UCSD-AML1 (cell line): ENCODE data around the gene GMFB.
A peak's percentile ranks its signal among the peaks of the same experiment; 100 is the strongest.

Experiments
- DNase-seq: peaks from one replicate; lab custom pipeline; 2025; ENCODE audit not compliant: unreplicated experiment; lab: John Stamatoyannopoulos, UW

Gene GMFB

GRCh38 chr14:54493293-54493692, 4.5 kb upstream of the GMFB start:
- peak; percentile 33 for DNase-seq

GRCh38 chr14:54490445-54491175, 1.8 kb upstream of the GMFB start:
- no peak for DNase-seq

GRCh38 chr14:54489731-54490444, 1.1 kb upstream of the GMFB start:
- DNase-seq, result no peak

GRCh38 chr14:54489318-54489683, 521 bp upstream of the GMFB start:
- no peak for DNase-seq

- DNase-seq, result no peak
These were observed 498 bp downstream of the GMFB start for GRCh38 chr14:54488318-54488645.

GRCh38 chr14:54487771-54488170, 1.0 kb downstream of the GMFB start:
- DNase-seq, result no peak

GRCh38 chr14:54486685-54487084, 2.1 kb downstream of the GMFB start:
- DNase-seq, result no peak

- DNase-seq, result no peak
These were observed 4.9 kb downstream of the GMFB start for GRCh38 chr14:54483846-54484245.

- DNase-seq, result no peak
These were observed 5.6 kb downstream of the GMFB start for GRCh38 chr14:54483073-54483745.

GRCh38 chr14:54481695-54482094, 7.1 kb downstream of the GMFB start:
- no peak for DNase-seq

- DNase-seq, result no peak
These were observed 7.8 kb downstream of the GMFB start for GRCh38 chr14:54480830-54481562.

- no peak for DNase-seq
These were observed 10.1 kb downstream of the GMFB start for GRCh38 chr14:54478636-54479215.

GRCh38 chr14:54475911-54476310, 12.9 kb downstream of the GMFB start:
- no peak for DNase-seq

- no peak for DNase-seq
These were observed 13.4 kb downstream of the GMFB start for GRCh38 chr14:54475187-54475899.

- DNase-seq, result no peak
These were observed 14.5 kb downstream of the GMFB start for GRCh38 chr14:54474232-54474793.

GRCh38 chr14:54472315-54472714, 16.5 kb downstream of the GMFB start:
- DNase-seq, result no peak

- DNase-seq, result no peak
These were observed 17.1 kb downstream of the GMFB start for GRCh38 chr14:54471641-54472040.

GRCh38 chr14:54470701-54471100, 18.1 kb downstream of the GMFB start:
- DNase-seq, result no peak

GRCh38 chr14:54467280-54467679, 21.5 kb downstream of the GMFB start:
- DNase-seq, result no peak

GRCh38 chr14:54465654-54466053, 23.1 kb downstream of the GMFB start:
- DNase-seq, result no peak
